ENCODE measurements around the gene PTPN14.
"Not testable (repeated sequence)": the region's sequence is repeated elsewhere in the genome, so short reads cannot be mapped to it uniquely, and the experiment has no call there.

The PTPN14 gene

GRCh38 chr1:214400131-214400530, 151.3 kb downstream of the PTPN14 start:
- no peaks in the 10 kb centered on the region for H3K9me3 ChIP-seq (ENCODE audit: insufficient read depth, low read depth, low read length)
- peaks cover 23% of the 10 kb centered on the region; the same call in 1 of the 2 replicates for H3K4me1 ChIP-seq (ENCODE audit: insufficient read depth, low read length)
- no peaks in the 10 kb centered on the region for H3K27me3 ChIP-seq (ENCODE audit: insufficient read depth, low read length)
- peaks cover 44% of the 10 kb centered on the region for H3K36me3 ChIP-seq (ENCODE audit: insufficient read depth, low read depth, low read length)
- no peak overlapping the region for H3K4me3 ChIP-seq (ENCODE audit: low read length)
- H3K27ac ChIP-seq (ENCODE audit: low read length) = no peak overlapping the region
- no peak overlapping the region for H3K9ac ChIP-seq (ENCODE audit: low read depth, low read length)

DNA sequence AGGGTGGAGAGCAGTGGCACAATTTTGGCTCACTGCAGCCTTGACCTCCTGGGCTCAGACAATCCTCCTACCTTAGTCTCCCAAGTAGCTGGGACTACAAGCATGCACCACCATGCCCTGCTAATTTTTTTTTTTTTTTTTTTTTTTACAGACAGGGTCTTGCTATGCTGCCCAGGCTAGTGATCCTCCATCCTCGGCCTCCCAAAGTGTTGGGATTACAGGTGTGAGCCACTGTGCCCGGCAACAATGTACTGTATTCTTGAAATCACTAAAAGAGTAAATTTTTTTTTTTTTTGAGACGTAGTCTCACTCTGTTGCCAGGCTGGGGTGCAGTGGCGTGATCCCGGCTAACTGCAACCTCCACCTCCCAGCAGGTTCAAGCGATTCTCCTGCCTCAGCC, 152.9 kb downstream of the PTPN14 start:
- Histone ChIP-seq H3K9me3 (ENCODE audit: insufficient read depth, low read depth, low read length) (no peaks in the 10 kb centered on the region), H3K36me3 (ENCODE audit: insufficient read depth, low read depth, low read length) (peaks cover 56% of the 10 kb centered on the region), H3K4me1 (ENCODE audit: insufficient read depth, low read length) (peaks cover 11% of the 10 kb centered on the region; the same call in 1 of the 2 replicates), H3K27ac (ENCODE audit: low read length) (no peak overlapping the region), H3K27me3 (ENCODE audit: insufficient read depth, low read length) (no peaks in the 10 kb centered on the region), H3K9ac (ENCODE audit: low read depth, low read length) (no peak overlapping the region), H3K4me3 (ENCODE audit: low read length) (no peak overlapping the region)

DNA sequence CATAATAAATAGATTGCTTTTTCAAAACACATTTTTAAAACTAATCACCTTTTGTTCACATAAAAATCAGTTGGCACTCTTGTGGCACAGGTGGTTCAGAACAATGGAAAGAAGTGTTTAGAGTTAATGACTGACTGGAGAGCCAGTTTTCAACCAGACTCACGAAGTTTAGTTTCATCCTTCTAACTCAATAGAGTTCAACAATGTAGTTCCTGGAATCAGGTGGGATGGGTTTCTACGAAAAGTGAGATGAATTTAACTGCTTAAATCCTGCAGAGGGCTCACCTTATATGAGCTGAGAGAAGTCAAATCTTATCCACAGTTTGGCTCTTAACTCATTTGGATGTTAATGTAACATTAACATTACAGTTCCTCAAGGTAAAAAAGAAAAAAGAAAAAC, 153.9 kb downstream of the PTPN14 start:
- no peak overlapping the region for H3K4me3 ChIP-seq (ENCODE audit: low read length)
- H3K4me1 ChIP-seq (ENCODE audit: insufficient read depth, low read length) = peaks cover 11% of the 10 kb centered on the region; the same call in 1 of the 2 replicates
- no peaks in the 10 kb centered on the region for H3K9me3 ChIP-seq (ENCODE audit: insufficient read depth, low read depth, low read length)
- no peak overlapping the region for H3K9ac ChIP-seq (ENCODE audit: low read depth, low read length)
- peaks cover 66% of the 10 kb centered on the region for H3K36me3 ChIP-seq (ENCODE audit: insufficient read depth, low read depth, low read length)
- H3K27ac ChIP-seq (ENCODE audit: low read length) = no peak overlapping the region
- H3K27me3 ChIP-seq (ENCODE audit: insufficient read depth, low read length) = no peaks in the 10 kb centered on the region

DNA sequence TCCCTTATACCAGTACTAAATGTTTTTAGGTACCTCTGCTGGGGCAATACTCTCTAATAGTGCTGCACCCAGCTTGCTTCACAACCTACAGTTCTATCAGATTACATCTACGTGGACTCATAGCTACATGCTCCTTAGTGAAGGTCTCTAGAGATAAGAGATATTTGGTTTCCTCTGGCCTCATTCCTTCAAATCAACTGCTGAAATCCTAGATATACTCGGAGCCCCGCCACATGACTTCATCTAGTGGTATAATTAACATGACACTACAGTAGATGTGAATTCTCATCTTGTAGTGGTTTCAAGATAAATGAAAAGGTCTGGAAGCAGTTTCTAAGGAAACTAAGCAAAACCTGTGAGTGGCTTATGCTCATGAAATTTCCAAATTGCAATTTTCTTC, 155.1 kb downstream of the PTPN14 start:
- H3K27me3 ChIP-seq (ENCODE audit: insufficient read depth, low read length) = no peaks in the 10 kb centered on the region
- H3K4me1 ChIP-seq (ENCODE audit: insufficient read depth, low read length) = peaks cover 11% of the 10 kb centered on the region; the same call in 1 of the 2 replicates
- H3K9ac ChIP-seq (ENCODE audit: low read depth, low read length) = no peak overlapping the region
- no peak overlapping the region for H3K4me3 ChIP-seq (ENCODE audit: low read length)
- H3K9me3 ChIP-seq (ENCODE audit: insufficient read depth, low read depth, low read length) = no peaks in the 10 kb centered on the region
- H3K27ac ChIP-seq (ENCODE audit: low read length) = no peak overlapping the region
- peaks cover 69% of the 10 kb centered on the region for H3K36me3 ChIP-seq (ENCODE audit: insufficient read depth, low read depth, low read length)

GRCh38 chr1:214394569-214394968, 156.8 kb downstream of the PTPN14 start:
- not testable (repeated sequence) for H3K9ac ChIP-seq (ENCODE audit: low read depth, low read length); H3K4me3 ChIP-seq (ENCODE audit: low read length); H3K9me3 ChIP-seq (ENCODE audit: insufficient read depth, low read depth, low read length); H3K27ac ChIP-seq (ENCODE audit: low read length); H3K27me3 ChIP-seq (ENCODE audit: insufficient read depth, low read length)
- peaks cover 21% of the 10 kb centered on the region; the same call in 1 of the 2 replicates for H3K4me1 ChIP-seq (ENCODE audit: insufficient read depth, low read length)
- H3K36me3 ChIP-seq (ENCODE audit: insufficient read depth, low read depth, low read length) = peaks cover 64% of the 10 kb centered on the region

GRCh38 chr1:214393086-214393485, 158.3 kb downstream of the PTPN14 start:
- Histone ChIP-seq H3K9ac (ENCODE audit: low read depth, low read length) (no peak overlapping the region), H3K9me3 (ENCODE audit: insufficient read depth, low read depth, low read length) (no peaks in the 10 kb centered on the region), H3K27me3 (ENCODE audit: insufficient read depth, low read length) (no peaks in the 10 kb centered on the region), H3K36me3 (ENCODE audit: insufficient read depth, low read depth, low read length) (peaks cover 58% of the 10 kb centered on the region), H3K4me3 (ENCODE audit: low read length) (no peak overlapping the region), H3K27ac (ENCODE audit: low read length) (no peak overlapping the region), H3K4me1 (ENCODE audit: insufficient read depth, low read length) (peaks cover 21% of the 10 kb centered on the region; the same call in 1 of the 2 replicates)

- peaks cover 61% of the 10 kb centered on the region for H3K36me3 ChIP-seq (ENCODE audit: insufficient read depth, low read depth, low read length)
Measured at GRCh38 chr1:214391873-214392645, 159.3 kb downstream of the PTPN14 start.

DNA sequence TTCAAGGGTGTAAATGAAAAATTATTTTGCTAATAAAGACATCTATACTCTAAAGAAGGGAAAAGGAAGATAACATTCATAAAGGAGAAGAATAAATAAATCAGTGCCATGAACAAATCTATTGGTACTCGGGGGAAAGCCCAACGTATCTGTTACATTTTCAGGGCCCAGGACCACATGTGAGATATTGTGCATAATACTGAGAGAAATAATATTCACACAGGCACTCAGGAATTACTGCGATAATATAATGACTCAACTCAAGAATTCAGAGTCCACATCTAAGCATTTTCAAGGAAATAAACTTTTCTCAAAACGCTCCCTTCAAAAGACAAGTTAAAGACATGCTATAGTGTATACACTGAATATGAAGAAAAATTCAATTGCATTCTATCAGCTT, 161.7 kb downstream of the PTPN14 start:
- Histone ChIP-seq H3K27me3 (ENCODE audit: insufficient read depth, low read length) (no peaks in the 10 kb centered on the region), H3K36me3 (ENCODE audit: insufficient read depth, low read depth, low read length) (peaks cover 52% of the 10 kb centered on the region), H3K4me3 (ENCODE audit: low read length) (no peak overlapping the region), H3K27ac (ENCODE audit: low read length) (no peak overlapping the region), H3K9me3 (ENCODE audit: insufficient read depth, low read depth, low read length) (no peaks in the 10 kb centered on the region), H3K4me1 (ENCODE audit: insufficient read depth, low read length) (peaks cover 11% of the 10 kb centered on the region; the same call in 1 of the 2 replicates), H3K9ac (ENCODE audit: low read depth, low read length) (no peak overlapping the region)

More at GRCh38 chr1:214391873-214392645, 159.3 kb downstream of the PTPN14 start:
- Histone ChIP-seq H3K4me3 (ENCODE audit: low read length) (no peak overlapping the region), H3K27me3 (ENCODE audit: insufficient read depth, low read length) (no peaks in the 10 kb centered on the region), H3K9me3 (ENCODE audit: insufficient read depth, low read depth, low read length) (no peaks in the 10 kb centered on the region), H3K9ac (ENCODE audit: low read depth, low read length) (no peak overlapping the region), H3K27ac (ENCODE audit: low read length) (no peak overlapping the region), H3K4me1 (ENCODE audit: insufficient read depth, low read length) (peaks cover 17% of the 10 kb centered on the region; the same call in 1 of the 2 replicates)

GRCh38 chr1:214386747-214387146, 164.7 kb downstream of the PTPN14 start:
- H3K36me3 ChIP-seq (ENCODE audit: insufficient read depth, low read depth, low read length) = peaks cover 56% of the 10 kb centered on the region

GRCh38 chr1:214386333-214386732, 165.1 kb downstream of the PTPN14 start:
- Histone ChIP-seq H3K27me3 (ENCODE audit: insufficient read depth, low read length) (no peaks in the 10 kb centered on the region), H3K9me3 (ENCODE audit: insufficient read depth, low read depth, low read length) (no peaks in the 10 kb centered on the region), H3K9ac (ENCODE audit: low read depth, low read length) (no peak overlapping the region), H3K27ac (ENCODE audit: low read length) (no peak overlapping the region), H3K4me3 (ENCODE audit: low read length) (no peak overlapping the region), H3K4me1 (ENCODE audit: insufficient read depth, low read length) (peaks cover 11% of the 10 kb centered on the region), H3K36me3 (ENCODE audit: insufficient read depth, low read depth, low read length) (peaks cover 57% of the 10 kb centered on the region)

More at GRCh38 chr1:214386747-214387146, 164.7 kb downstream of the PTPN14 start:
- Histone ChIP-seq H3K9ac (ENCODE audit: low read depth, low read length) (no peak overlapping the region), H3K4me1 (ENCODE audit: insufficient read depth, low read length) (peaks cover 11% of the 10 kb centered on the region; the same call in 1 of the 2 replicates), H3K27me3 (ENCODE audit: insufficient read depth, low read length) (no peaks in the 10 kb centered on the region), H3K9me3 (ENCODE audit: insufficient read depth, low read depth, low read length) (no peaks in the 10 kb centered on the region), H3K27ac (ENCODE audit: low read length) (no peak overlapping the region), H3K4me3 (ENCODE audit: low read length) (no peak overlapping the region)

DNA sequence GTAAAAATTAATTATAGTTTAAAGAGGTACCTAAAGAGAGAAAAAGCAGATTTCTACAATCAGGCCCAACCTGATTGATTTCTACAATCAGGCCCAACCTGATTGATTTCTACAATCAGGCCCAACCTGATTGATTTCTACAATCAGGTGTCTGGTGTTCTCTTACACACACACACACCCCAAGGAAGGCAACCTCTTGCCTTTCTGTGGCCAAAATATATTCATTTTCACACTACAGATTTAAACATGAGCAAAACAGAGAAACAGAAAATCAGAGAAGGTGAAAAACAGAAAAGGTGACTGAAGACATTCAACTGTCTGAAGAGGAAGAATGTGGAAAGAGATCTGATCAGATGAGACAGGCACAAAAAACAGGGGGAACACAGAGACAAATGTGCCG, 166.0 kb downstream of the PTPN14 start:
- no peak overlapping the region for H3K9ac ChIP-seq (ENCODE audit: low read depth, low read length)
- no peak overlapping the region for H3K4me3 ChIP-seq (ENCODE audit: low read length)

DNA sequence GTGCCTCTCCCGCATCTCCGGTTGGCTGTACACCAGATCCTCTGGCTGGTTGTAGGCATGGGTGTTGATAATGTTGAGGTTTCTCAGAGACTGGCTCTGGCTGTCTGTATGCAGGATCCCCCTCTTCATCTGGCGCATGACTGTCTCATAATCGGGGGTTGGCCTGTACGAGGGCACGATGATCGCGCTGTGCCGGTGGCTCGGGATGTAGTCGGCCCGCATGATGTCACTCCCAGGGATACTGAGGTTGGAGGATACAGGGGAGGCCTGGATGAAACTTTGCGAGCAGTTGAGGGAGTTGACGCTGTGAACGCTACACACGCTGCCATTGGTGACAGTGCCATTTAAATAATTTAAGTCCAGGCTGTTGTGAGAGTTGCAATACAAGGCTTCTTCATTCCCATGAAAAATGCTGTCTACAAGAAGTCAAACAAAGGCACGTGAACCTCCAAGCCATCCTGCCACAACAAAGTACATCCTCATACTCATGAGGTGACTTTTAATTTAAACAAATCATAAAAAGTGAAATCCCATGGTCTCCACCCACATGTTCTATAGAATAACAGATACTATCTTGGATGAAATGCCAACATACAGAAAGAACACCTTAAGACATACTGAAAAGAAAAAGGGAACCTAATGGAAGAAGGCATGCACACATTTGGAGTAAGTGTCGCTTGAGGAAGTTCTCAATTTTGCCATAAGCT, 166.9 kb downstream of the PTPN14 start:
- Histone ChIP-seq H3K4me1 (ENCODE audit: insufficient read depth, low read length) (peaks cover 18% of the 10 kb centered on the region), H3K36me3 (ENCODE audit: insufficient read depth, low read depth, low read length) (peaks cover 50% of the 10 kb centered on the region), H3K27me3 (ENCODE audit: insufficient read depth, low read length) (no peaks in the 10 kb centered on the region), H3K9ac (ENCODE audit: low read depth, low read length) (no peak overlapping the region), H3K27ac (ENCODE audit: low read length) (no peak overlapping the region), H3K9me3 (ENCODE audit: insufficient read depth, low read depth, low read length) (no peaks in the 10 kb centered on the region), H3K4me3 (ENCODE audit: low read length) (no peak overlapping the region)

More for the DNA sequence above, 166.0 kb downstream of the PTPN14 start:
- Histone ChIP-seq H3K36me3 (ENCODE audit: insufficient read depth, low read depth, low read length) (peaks cover 58% of the 10 kb centered on the region), H3K27me3 (ENCODE audit: insufficient read depth, low read length) (no peaks in the 10 kb centered on the region), H3K9me3 (ENCODE audit: insufficient read depth, low read depth, low read length) (no peaks in the 10 kb centered on the region), H3K27ac (ENCODE audit: low read length) (no peak overlapping the region), H3K4me1 (ENCODE audit: insufficient read depth, low read length) (peaks cover 13% of the 10 kb centered on the region)

Data from iPS-20b (cell line).